K562 (cell line): ENCODE measurements around the gene FKBP8. TPM values are rescaled to one million over a fixed set of nuclear protein-coding genes. Genes with fewer than 3 reads are reported as not detected.

Source experiments
- ARID1B ChIP-seq: fragments of 450-650 bp; IDR thresholded peaks from 2 replicates; pipeline ENCODE4 v1.6.1; 2016; ENCODE audit warnings: antibody characterized with exemption, mild to moderate bottlenecking, inconsistent platforms
- ATF7 ChIP-seq: fragments of 450-650 bp; IDR thresholded peaks from 2 replicates; pipeline ENCODE4 v1.7.1; 2014; ENCODE audit warnings: mild to moderate bottlenecking, moderate library complexity
- CBX1 ChIP-seq: sonication (generic); IDR thresholded peaks from 2 replicates; pipeline ENCODE4 v1.6.1; 2016; ENCODE audit warnings: antibody characterized with exemption, low read depth, mild to moderate bottlenecking
- CEBPZ ChIP-seq: fragments of 150-350 bp; IDR thresholded peaks from 2 replicates; pipeline ENCODE4 v1.6.1; 2014; ENCODE audit warnings: low read depth, mild to moderate bottlenecking, low read length, borderline replicate concordance
- E2F5 ChIP-seq: sonication (generic); formaldehyde crosslinking; IDR thresholded peaks from 2 replicates; pipeline ENCODE4 v1.8.0; 2022; ENCODE audit warnings: mild to moderate bottlenecking, missing genetic modification reagents
- EGR1 ChIP-seq: fragments of 450-650 bp; conservative IDR thresholded peaks from 2 replicates; pipeline ENCODE4 v1.6.1; 2017; ENCODE audit warnings: mild to moderate bottlenecking
- FUS ChIP-seq: fragments of 200-400 bp; formaldehyde crosslinking; optimal IDR thresholded peaks from 2 replicates; pipeline ENCODE3; 2017; ENCODE audit warnings: low read depth, low read length
- HINFP ChIP-seq: fragments of 450-650 bp; conservative IDR thresholded peaks from 2 replicates; pipeline ENCODE4 v1.6.1; 2016; ENCODE audit warnings: missing genetic modification characterization, low read depth, mild to moderate bottlenecking, control low read depth, missing compliant biosample characterization
- IRF9 ChIP-seq: fragments of 450-650 bp; IDR thresholded peaks from 2 replicates; pipeline ENCODE4 v1.6.1; 2016; ENCODE audit warnings: missing biosample characterization, missing genetic modification characterization
- KLF10 ChIP-seq: fragments of 250-450 bp; sonication (Bioruptor Pico); IDR thresholded peaks from 2 replicates; pipeline ENCODE4 v1.6.1; 2021; ENCODE audit warnings: matching md5 sums
- NCOA1 ChIP-seq: fragments of 450-650 bp; IDR thresholded peaks from 2 replicates; pipeline ENCODE4 v1.6.1; 2016; ENCODE audit warnings: low read depth
- PTRF ChIP-seq: fragments of 450-650 bp; IDR thresholded peaks from 2 replicates; pipeline ENCODE4 v1.6.1; 2016; ENCODE audit warnings: mild to moderate bottlenecking, missing genetic modification characterization, missing compliant biosample characterization
- RBM34 ChIP-seq: fragments of 200-400 bp; formaldehyde crosslinking; IDR thresholded peaks from 2 replicates; pipeline ENCODE4 v1.6.1; 2018; ENCODE audit warnings: low read length, borderline replicate concordance; ENCODE audit not compliant: insufficient read depth
- RCOR1 ChIP-seq, 2 experiments: IDR thresholded peaks; 2 replicates each; pipeline ENCODE4 v1.6.1; 2012; ENCODE audit warnings: low read depth in 2 of 2, low read length in 2 of 2, borderline replicate concordance in 1 of 2, improper control_type of control experiment in 1 of 2
- RNF2 ChIP-seq: sonication (generic); IDR thresholded peaks from 2 replicates; pipeline ENCODE4 v1.6.1; 2016
- STAG1 ChIP-seq: sonication (generic); formaldehyde crosslinking; IDR thresholded peaks from 2 replicates; pipeline ENCODE4 v1.5.0; 2020; ENCODE audit warnings: missing genetic modification reagents, borderline replicate concordance
- ZKSCAN1 ChIP-seq: fragments of 150-350 bp; IDR thresholded peaks from 2 replicates; pipeline ENCODE4 v1.6.1; 2016; ENCODE audit warnings: low read depth, low read length
- ZNF668 ChIP-seq: fragments of 250-450 bp; sonication (Bioruptor Pico); IDR thresholded peaks from 2 replicates; pipeline ENCODE4 v1.8.0; 2022; ENCODE audit warnings: mild to moderate bottlenecking, inconsistent platforms
- ZZZ3 ChIP-seq: fragments of 450-650 bp; IDR thresholded peaks from 2 replicates; pipeline ENCODE4 v1.6.1; 2016; ENCODE audit warnings: antibody characterized with exemption, mild to moderate bottlenecking, moderate library complexity
- polyA plus RNA-seq, 8 experiments: library from polyadenylated mRNA; depleted of rRNA in 4 of 8; stranded (reverse) in 5 of 8; unstranded in 3 of 8; fragments of >200 nt; fragmentation: Nextera tagmentation in 2 of 8; fragmentation: Illumina TruSeq in 1 of 8; extraction: Ambion mirVana in 2 of 8; extraction: Trizol in 1 of 8; gene quantifications; 2 replicates each; pipeline versions ENCODE4 v1.2.1 to v1.2.3, GENCODE V29; 2011 to 2014; ENCODE audit warnings: inconsistent platforms in 1 of 8, missing spikeins in 1 of 8
- total RNA-seq, 7 experiments: library from RNA; depleted of rRNA in 6 of 7; stranded (reverse); fragments of >200 nt in 6 of 7; fragmentation: Illumina TruSeq in 2 of 7; extraction: Trizol in 2 of 7; gene quantifications; 2 replicates each; pipeline versions ENCODE4 v1.2.1 to v1.2.3, GENCODE V29; 2011 to 2021; ENCODE audit warnings: low replicate concordance in 1 of 7
- TF ChIP-seq, protein P1 (sequence below): sonication (generic); formaldehyde crosslinking; IDR thresholded peaks from 2 replicates; pipeline ENCODE4 v1.8.0; 2022; ENCODE audit warnings: missing genetic modification reagents, mild to moderate bottlenecking, moderate library complexity, borderline replicate concordance

Gene FKBP8
- total and polyA plus RNA-seq, 9 of the 15 experiments (the other 6 are each of a cell fraction or from before 2014, with no cell fraction given): 0.46 to 236 (median 104) TPM

DNA sequence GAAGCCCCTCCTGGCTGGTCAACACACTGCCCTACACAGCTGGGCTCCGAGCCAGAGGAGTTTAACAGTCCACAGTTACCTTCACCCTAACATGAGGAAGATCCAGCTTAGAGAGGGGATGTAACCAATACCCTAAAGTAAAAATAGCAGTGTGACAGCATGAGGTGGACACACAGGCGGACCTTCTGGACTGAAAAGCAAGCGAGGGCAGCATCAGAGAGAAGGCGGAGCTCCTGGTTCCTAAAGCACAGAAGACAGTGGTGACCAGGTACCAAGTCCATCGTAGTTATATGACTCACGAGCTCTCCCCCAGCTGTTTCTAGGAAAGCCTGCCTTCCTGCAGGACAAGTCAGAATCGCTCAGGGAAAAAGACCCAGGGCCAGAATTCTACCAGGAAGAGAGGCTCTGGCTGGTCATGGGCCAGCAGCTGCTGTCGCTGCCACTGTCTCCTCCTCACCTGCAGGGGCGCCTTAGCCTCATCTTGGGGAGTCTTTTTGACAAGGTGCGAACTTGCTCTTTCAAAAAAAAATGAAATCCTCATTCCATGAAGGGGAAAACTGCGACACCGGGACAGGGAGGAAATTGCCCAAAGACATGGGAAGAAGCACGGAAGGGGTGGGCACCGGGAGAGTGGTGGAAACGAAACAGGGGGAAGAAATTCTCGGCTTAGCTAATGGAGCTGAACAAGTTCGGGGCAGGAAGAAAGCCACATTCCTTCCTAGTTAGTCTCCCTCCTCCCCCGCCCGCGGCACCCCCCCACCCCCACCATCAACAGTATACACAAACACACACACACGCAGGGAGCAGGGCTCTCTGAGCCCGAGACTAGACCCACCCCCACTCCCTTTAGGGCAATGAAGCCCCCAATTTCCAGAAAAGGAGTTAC, 23.2 kb downstream of the FKBP8 start (continued):
- TF ChIP-seq NCOA1: no peak
- TF ChIP-seq, protein P1, sequence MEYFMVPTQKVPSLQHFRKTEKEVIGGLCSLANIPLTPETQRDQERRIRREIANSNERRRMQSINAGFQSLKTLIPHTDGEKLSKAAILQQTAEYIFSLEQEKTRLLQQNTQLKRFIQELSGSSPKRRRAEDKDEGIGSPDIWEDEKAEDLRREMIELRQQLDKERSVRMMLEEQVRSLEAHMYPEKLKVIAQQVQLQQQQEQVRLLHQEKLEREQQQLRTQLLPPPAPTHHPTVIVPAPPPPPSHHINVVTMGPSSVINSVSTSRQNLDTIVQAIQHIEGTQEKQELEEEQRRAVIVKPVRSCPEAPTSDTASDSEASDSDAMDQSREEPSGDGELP (CRISPR knock-in tag): peak; percentile 91
- TF ChIP-seq RCOR1 (IDR thresholded peaks at IDR 0.05; ENCODE audit: borderline replicate concordance in 1 of 2, low read depth in 2 of 2, low read length in 2 of 2): peak; percentile 20 to 25; a peak in 1 of 4 replicates
- no peak for TF ChIP-seq ZNF668 (CRISPR knock-in tag)
- TF ChIP-seq RBM34: no peak
- TF ChIP-seq EGR1: peak; percentile 21; the same call in 1 of the 2 replicates
- TF ChIP-seq KLF10 (CRISPR knock-in tag): no peak
- TF ChIP-seq CBX1: no peak
- no peak for TF ChIP-seq CEBPZ
- TF ChIP-seq HINFP (tag): no peak
- no peak for TF ChIP-seq IRF9 (tag)
- TF ChIP-seq PTRF (tag): no peak
- TF ChIP-seq ZKSCAN1: no peak
- TF ChIP-seq ZZZ3: no peak
- TF ChIP-seq STAG1 (CRISPR knock-in tag): 0 out of 2 replicates have a peak, but pooled peaks have one; percentile 17
- TF ChIP-seq RNF2: no peak
- TF ChIP-seq E2F5 (CRISPR knock-in tag): no peak
- TF ChIP-seq ARID1B: peak; percentile 47; the same call in 1 of the 2 replicates
- peak; percentile 33; the same call in 1 of the 2 replicates for TF ChIP-seq ATF7
- TF ChIP-seq FUS: no peak
